Fibroblast of the aortic adventitia (primary cell): ENCODE results near the gene FAM13B. TPM values are rescaled to one million over a fixed set of nuclear protein-coding genes. Genes with fewer than 3 reads are reported as not detected.
"Not testable (repeated sequence)": the region's sequence is repeated elsewhere in the genome, so short reads cannot be mapped to it uniquely, and the experiment has no call there.

ENCODE experiments used
- DNase-seq: peaks from one replicate; pipeline ENCODE4 v3.0.0-alpha.2; 2010; ENCODE audit warnings: low read depth
- H3K4me3 ChIP-seq: 2 replicates; pipeline ENCODE4 v1.5.1; 2011; ENCODE audit warnings: low read depth, mild to moderate bottlenecking, control low read depth, low read length, moderate library complexity
- total RNA-seq: library from RNA; depleted of rRNA; stranded (reverse); fragments of >200 nt; gene quantifications from 2 replicates; pipeline ENCODE4 v1.2.3, GENCODE V29; 2012; ENCODE audit warnings: low replicate concordance
- TF ChIP-seq, protein P1 (sequence below): IDR thresholded peaks from 2 replicates; pipeline ENCODE4 v1.5.1; 2011; ENCODE audit warnings: mild to moderate bottlenecking, low read length, control low read depth, inconsistent platforms; ENCODE audit not compliant: insufficient read depth

The FAM13B gene
- total RNA-seq, 1 donor = 42.8 TPM

DNA sequence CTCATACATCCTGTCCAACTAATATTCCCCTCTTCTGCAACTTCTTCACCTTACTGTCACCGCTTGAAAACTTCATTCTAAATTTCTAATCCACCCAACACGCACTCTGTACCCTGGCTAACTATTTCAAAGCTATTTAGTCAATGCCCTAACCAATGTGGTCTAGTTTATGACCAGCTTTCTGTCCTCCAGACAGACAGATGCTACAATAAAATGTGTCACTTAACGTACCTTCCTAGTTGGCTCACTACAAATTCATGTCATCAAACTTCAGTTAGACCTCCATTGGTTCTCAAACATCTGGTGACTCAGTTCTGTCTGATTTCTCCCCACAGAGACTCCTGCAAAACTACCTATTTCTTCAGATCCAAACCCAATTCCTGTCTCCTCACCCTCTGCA lies 57.7 kb downstream of the FAM13B start:
- no peak overlapping the region for H3K4me3 ChIP-seq
- TF ChIP-seq, protein P1, sequence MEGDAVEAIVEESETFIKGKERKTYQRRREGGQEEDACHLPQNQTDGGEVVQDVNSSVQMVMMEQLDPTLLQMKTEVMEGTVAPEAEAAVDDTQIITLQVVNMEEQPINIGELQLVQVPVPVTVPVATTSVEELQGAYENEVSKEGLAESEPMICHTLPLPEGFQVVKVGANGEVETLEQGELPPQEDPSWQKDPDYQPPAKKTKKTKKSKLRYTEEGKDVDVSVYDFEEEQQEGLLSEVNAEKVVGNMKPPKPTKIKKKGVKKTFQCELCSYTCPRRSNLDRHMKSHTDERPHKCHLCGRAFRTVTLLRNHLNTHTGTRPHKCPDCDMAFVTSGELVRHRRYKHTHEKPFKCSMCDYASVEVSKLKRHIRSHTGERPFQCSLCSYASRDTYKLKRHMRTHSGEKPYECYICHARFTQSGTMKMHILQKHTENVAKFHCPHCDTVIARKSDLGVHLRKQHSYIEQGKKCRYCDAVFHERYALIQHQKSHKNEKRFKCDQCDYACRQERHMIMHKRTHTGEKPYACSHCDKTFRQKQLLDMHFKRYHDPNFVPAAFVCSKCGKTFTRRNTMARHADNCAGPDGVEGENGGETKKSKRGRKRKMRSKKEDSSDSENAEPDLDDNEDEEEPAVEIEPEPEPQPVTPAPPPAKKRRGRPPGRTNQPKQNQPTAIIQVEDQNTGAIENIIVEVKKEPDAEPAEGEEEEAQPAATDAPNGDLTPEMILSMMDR = no peak
- no peak for DNase-seq

DNA sequence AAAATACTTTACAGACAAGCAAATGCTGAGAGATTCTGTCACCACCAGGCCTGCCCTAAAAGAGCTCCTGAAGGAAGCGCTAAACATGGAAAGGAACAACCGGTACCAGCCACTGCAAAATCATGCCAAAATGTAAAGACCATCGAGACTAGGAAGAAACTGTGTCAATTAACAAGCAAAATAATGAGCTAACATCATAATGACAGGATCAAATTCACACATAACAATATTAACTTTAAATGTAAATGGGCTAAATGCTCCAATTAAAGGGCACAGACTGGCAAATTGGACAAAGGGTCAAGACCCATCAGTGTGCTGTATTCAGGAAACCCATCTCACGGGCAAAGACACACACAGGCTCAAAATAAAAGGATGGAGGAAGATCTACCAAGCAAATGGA lies 62.5 kb downstream of the FAM13B start:
- H3K4me3 ChIP-seq, DNase-seq: not testable (repeated sequence)

DNA sequence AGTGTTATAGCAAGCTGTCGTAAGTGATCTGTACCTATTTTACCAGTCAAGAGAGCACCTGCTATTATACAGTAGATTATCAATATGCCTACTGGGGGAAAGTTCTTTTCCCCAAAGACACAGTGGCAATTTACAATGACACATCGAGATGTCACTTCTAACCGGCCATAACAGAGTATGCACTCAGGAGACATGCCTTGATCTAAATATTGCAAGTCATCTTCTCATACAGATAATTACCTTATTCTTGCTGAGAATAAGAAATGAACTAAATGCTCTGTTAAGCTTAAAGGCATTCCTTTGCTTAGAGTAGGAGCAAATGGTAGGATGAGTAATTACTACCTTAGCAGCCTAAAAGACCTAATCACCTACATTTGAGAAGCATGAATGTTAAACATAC lies 72.1 kb downstream of the FAM13B start:
- H3K4me3 ChIP-seq = no peak overlapping the region
- TF ChIP-seq, protein P1 = no peak
- no peak for DNase-seq

DNA sequence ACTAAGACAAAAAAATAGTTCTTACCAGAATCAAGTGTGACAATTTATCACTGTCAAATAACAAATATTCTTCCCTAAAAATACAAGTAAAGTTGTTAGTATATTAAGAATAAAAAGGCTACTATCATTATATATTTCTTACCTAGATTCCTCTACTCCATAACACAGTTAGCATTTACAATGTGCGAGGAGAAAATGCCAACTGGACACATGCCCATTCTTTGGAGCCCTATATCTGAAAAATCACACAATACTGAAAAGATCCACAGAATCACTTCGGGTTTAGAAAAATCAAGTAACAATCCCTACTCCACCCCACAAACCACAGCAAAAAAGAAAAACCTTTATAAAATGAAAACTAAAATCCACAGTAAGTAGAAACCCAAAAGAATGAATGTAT lies 72.7 kb downstream of the FAM13B start:
- no peak overlapping the region for H3K4me3 ChIP-seq
- TF ChIP-seq, protein P1 = no peak
- DNase-seq = peak; percentile 20

DNA sequence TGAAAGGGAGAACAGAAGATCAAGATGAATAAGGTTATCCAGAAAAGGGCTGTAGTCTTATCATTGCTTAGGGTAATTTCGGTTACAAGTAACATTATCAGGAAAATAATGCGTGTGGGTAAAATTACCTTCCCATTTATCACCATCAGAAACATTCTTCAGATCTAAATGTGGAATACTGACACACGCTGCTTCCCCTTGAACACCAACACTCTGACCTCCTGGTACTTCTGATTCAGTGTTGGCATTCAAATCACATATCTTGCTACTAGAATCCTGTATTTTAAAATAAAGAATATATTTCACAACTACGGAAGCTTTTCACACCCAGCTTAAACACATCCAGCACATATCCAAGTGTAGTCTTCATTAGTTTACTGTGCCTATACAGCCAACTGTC lies 73.4 kb downstream of the FAM13B start:
- H3K4me3 ChIP-seq = no peak overlapping the region
- DNase-seq = no peak
- TF ChIP-seq, protein P1 = no peak

DNA sequence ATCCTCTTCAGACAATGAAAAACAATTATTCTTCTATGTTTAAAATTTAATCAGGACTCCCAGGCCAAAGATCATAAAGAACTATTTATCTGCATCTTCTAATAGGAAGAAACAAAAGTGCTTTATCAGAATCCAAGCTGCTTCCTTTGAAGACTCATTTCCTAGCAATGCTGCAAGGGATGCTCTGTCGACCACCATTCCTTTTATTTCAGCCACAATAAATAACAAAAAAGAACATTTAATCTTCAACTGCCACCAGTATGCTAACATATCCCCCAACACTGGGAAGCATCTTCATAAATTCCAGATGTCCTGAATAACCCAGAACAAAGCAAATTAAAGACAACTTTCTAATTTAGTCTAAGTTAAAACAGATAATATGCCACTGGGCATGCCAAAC lies 74.9 kb downstream of the FAM13B start:
- DNase-seq = no peak
- no peak overlapping the region for H3K4me3 ChIP-seq
- TF ChIP-seq, protein P1 = no peak

DNA sequence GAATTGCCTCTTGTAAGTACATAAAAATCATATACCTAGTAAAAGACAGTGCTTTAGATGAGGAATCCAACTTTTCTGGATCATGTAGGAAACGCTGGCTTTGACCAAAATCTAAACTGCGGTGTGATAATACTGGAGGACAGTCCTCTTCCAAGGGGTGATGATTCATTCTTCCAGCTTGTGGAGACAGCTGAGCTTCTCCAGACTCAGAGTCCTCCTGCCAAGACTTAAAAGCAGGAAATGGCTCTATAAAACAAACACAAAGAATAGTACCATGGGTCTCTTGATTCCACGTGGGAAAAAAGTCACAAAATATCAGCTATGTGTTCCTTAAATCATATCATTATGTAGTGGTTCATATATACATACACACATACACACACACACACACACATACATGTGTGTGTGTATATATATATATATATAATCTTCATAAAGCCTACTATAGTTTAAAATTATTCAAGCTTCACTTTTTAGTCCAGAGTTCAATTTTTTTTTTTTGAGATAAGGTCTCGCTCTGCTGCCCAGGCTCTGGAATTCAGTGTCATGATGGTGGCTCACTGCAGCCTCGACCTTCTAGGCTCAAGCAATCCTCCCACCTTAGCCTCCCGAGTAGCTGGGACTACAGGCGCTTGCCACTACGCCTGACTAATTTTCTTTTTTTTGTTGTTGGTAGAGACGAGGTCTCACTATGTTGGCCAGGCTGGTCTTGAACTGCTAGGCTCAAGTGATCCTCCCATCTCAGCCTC lies 78.6 kb downstream of the FAM13B start:
- TF ChIP-seq, protein P1 = no peak
- H3K4me3 ChIP-seq = no peak overlapping the region

More for the DNA sequence above, 78.6 kb downstream of the FAM13B start:
- peak; percentile 97 for DNase-seq
